Colonic mucosa (tissue), 4 donors: ENCODE measurements around the gene TSPAN11. TPM values are rescaled to one million over a fixed set of nuclear protein-coding genes. Genes with fewer than 3 reads are reported as not detected.
"Not testable (repeated sequence)": the region's sequence is repeated elsewhere in the genome, so short reads cannot be mapped to it uniquely, and the experiment has no call there.

Experiments
- DNase-seq: peaks from one replicate; pipeline ENCODE4 v3.0.0-alpha.2; 2020
- H3K27ac ChIP-seq: fragments of 200-600 bp; one replicate; pipeline ENCODE4 v1.8.0; 2021
- H3K27me3 ChIP-seq: fragments of 200-600 bp; one replicate; pipeline ENCODE4 v1.8.0; 2021
- H3K36me3 ChIP-seq: fragments of 200-600 bp; one replicate; pipeline ENCODE4 v1.8.0; 2021
- H3K4me1 ChIP-seq: fragments of 200-600 bp; one replicate; pipeline ENCODE4 v1.8.0; 2021; ENCODE audit warnings: mild to moderate bottlenecking
- H3K4me3 ChIP-seq: fragments of 200-600 bp; one replicate; pipeline ENCODE4 v1.8.0; 2021
- H3K9ac ChIP-seq, 2 donors: one replicate each; pipeline ENCODE4 v1.7.0; 2013; ENCODE audit warnings: control low read depth in 2 of 2, low read depth in 2 of 2, low read length in 2 of 2
- H3K9me3 ChIP-seq: fragments of 200-600 bp; one replicate; pipeline ENCODE4 v1.8.0; 2021
- CTCF ChIP-seq: fragments of 200-600 bp; IDR thresholded peaks from one replicate; pipeline ENCODE4 v1.8.0; 2022; ENCODE audit warnings: antibody characterized with exemption, mild to moderate bottlenecking
- intact Hi-C: fragments of 100-400 bp; cut with DNase I; formaldehyde crosslinking; loops from one replicate; pipeline ENCODE4 v1.14.1; 2022
- total RNA-seq, 2 donors: library from RNA; stranded (reverse); fragmentation: NEBNext Ultra II Directional in 1 of 2; extraction: Animal tissue kit (Norgen Biotek cat#: 25700) in 1 of 2; gene quantifications; one replicate each; pipeline ENCODE4 v1.2.1, GENCODE V29; 2021
- donor health status: healthy.
- donor health status: DM: no; HTN: no; CAD: no.
- donor health status: DM: no; HTN: no; CAD: no.

Gene TSPAN11
- total RNA-seq, 2 donors from 2014 or later: 1.3 to 8.2 TPM

GRCh38 chr12:31026202-31026601 is 99.7 kb downstream of the TSPAN11 start:
- DNase-seq: no peak

GRCh38 chr12:31027006-31027405 is 100.5 kb downstream of the TSPAN11 start:
- H3K9me3 ChIP-seq, H3K4me3 ChIP-seq, intact Hi-C loops, H3K4me1 ChIP-seq, H3K27me3 ChIP-seq, H3K27ac ChIP-seq, H3K36me3 ChIP-seq, H3K9ac ChIP-seq, DNase-seq: not testable (repeated sequence)

More at GRCh38 chr12:31026202-31026601, 99.7 kb downstream of the TSPAN11 start:
- Histone ChIP-seq H3K9ac (no peak overlapping the region), H3K4me3 (no peak overlapping the region), H3K4me1 (no peaks in the 10 kb centered on the region), H3K27me3 (no peaks in the 10 kb centered on the region), H3K9me3 (no peaks in the 10 kb centered on the region), H3K36me3 (no peaks in the 10 kb centered on the region), H3K27ac (no peak overlapping the region)
- TF ChIP-seq CTCF: no peak
- intact Hi-C loops: no loop called here

GRCh38 chr12:31029468-31029867 is 102.9 kb downstream of the TSPAN11 start:
- Histone ChIP-seq H3K4me3 (no peak overlapping the region), H3K4me1 (no peaks in the 10 kb centered on the region), H3K9ac (no peak overlapping the region), H3K36me3 (no peaks in the 10 kb centered on the region), H3K27me3 (no peaks in the 10 kb centered on the region), H3K27ac (no peak overlapping the region), H3K9me3 (no peaks in the 10 kb centered on the region)
- DNase-seq: no peak
- intact Hi-C loops: no loop called here
- TF ChIP-seq CTCF: no peak

GRCh38 chr12:31029916-31030562 is 103.5 kb downstream of the TSPAN11 start:
- no peaks in the 10 kb centered on the region for H3K9me3 ChIP-seq
- H3K36me3 ChIP-seq: no peaks in the 10 kb centered on the region
- intact Hi-C loops: no loop called here
- no peak overlapping the region for H3K9ac ChIP-seq
- no peak for TF ChIP-seq CTCF
- H3K4me3 ChIP-seq: no peak overlapping the region
- H3K4me1 ChIP-seq: no peaks in the 10 kb centered on the region
- no peaks in the 10 kb centered on the region for H3K27me3 ChIP-seq
- no peak overlapping the region for H3K27ac ChIP-seq
- no peak for DNase-seq

GRCh38 chr12:31031951-31032335 is 105.4 kb downstream of the TSPAN11 start:
- Histone ChIP-seq H3K27ac (no peak overlapping the region), H3K9me3 (no peaks in the 10 kb centered on the region), H3K9ac (no peak overlapping the region), H3K36me3 (no peaks in the 10 kb centered on the region), H3K4me3 (no peak overlapping the region), H3K27me3 (no peaks in the 10 kb centered on the region), H3K4me1 (no peaks in the 10 kb centered on the region)
- intact Hi-C loops: no loop called here
- no peak for TF ChIP-seq CTCF
- DNase-seq: no peak

- Histone ChIP-seq H3K36me3 (no peaks in the 10 kb centered on the region), H3K4me3 (no peak overlapping the region), H3K27me3 (no peaks in the 10 kb centered on the region), H3K9ac (no peak overlapping the region), H3K9me3 (no peaks in the 10 kb centered on the region), H3K4me1 (no peaks in the 10 kb centered on the region), H3K27ac (no peak overlapping the region)
- intact Hi-C loops: no loop called here
- no peak for TF ChIP-seq CTCF
- no peak for DNase-seq
Observed at GRCh38 chr12:31033146-31033545, 106.6 kb downstream of the TSPAN11 start.
